Gastroesophageal sphincter (tissue), 4 donors: ENCODE results near the gene AKR1A1. TPM values are rescaled to one million over a fixed set of nuclear protein-coding genes. Genes with fewer than 3 reads are reported as not detected.

Experiments
- ATAC-seq: fragments of 150-250 bp; one replicate; pipeline ENCODE4 v1.9.1; 2016; ENCODE audit warnings: mild to moderate bottlenecking, moderate library complexity
- H3K27ac ChIP-seq, 4 donors: fragments of 200-600 bp; sonication (generic) in 3 of 4; 1 replicate in 3 of 4; 2 replicates in 1 of 4; pipeline ENCODE4 v1.5.1; 2016 to 2019
- H3K27me3 ChIP-seq: fragments of 200-600 bp; sonication (generic); one replicate; pipeline ENCODE4 v1.5.1; 2019
- H3K36me3 ChIP-seq, 2 donors: fragments of 200-600 bp; sonication (generic); one replicate each; pipeline ENCODE4 v1.5.1; 2019; ENCODE audit warnings: control low read depth in 1 of 2
- H3K4me1 ChIP-seq, 3 donors: fragments of 200-600 bp; sonication (generic); 1 replicate in 2 of 3; 2 replicates in 1 of 3; pipeline ENCODE4 v1.5.1; 2016 to 2019; ENCODE audit warnings: control low read depth in 2 of 3
- H3K4me3 ChIP-seq, 2 donors: fragments of 200-600 bp; sonication (generic); one replicate each; pipeline ENCODE4 v1.5.1; 2019; ENCODE audit warnings: mild to moderate bottlenecking in 1 of 2, moderate library complexity in 1 of 2
- H3K9me3 ChIP-seq, 3 donors: fragments of 200-600 bp; sonication (generic); one replicate each; pipeline ENCODE4 v1.5.1; 2017 to 2019; ENCODE audit warnings: control low read depth in 2 of 3
- CTCF ChIP-seq, 4 experiments: fragments of 200-600 bp in 2 of 4; fragments of 450-650 bp in 2 of 4; sonication (generic) in 1 of 4; IDR thresholded peaks; one replicate each; pipeline ENCODE4 v1.5.1; 2017 to 2019; ENCODE audit warnings: antibody characterized with exemption in 4 of 4, mild to moderate bottlenecking in 2 of 4, moderate library complexity in 2 of 4
- EP300 ChIP-seq: sonication (generic); formaldehyde crosslinking; IDR thresholded peaks from one replicate; pipeline ENCODE4 v1.6.1; 2017; ENCODE audit warnings: antibody characterized with exemption, mild to moderate bottlenecking
- POLR2A ChIP-seq, 2 donors: fragments of 450-650 bp; IDR thresholded peaks; one replicate each; pipeline ENCODE4 v1.6.1; 2017; ENCODE audit warnings: antibody characterized with exemption in 2 of 2, mild to moderate bottlenecking in 2 of 2, moderate library complexity in 1 of 2
- POLR2AphosphoS5 ChIP-seq: sonication (generic); formaldehyde crosslinking; IDR thresholded peaks from one replicate; pipeline ENCODE4 v1.6.1; 2017; ENCODE audit warnings: antibody characterized with exemption
- WGBS, 2 donors: methylation state at CpG; one replicate each; pipeline ENCODE4 v1.1.5; 2018; ENCODE audit warnings: low coverage in 1 of 2; 5-methylcytosine and 5-hydroxymethylcytosine counted together
- total RNA-seq, 4 donors: library from RNA; depleted of rRNA; stranded (reverse); fragments of >200 nt; gene quantifications; one replicate each; pipeline ENCODE4 v1.1.0, GENCODE V29; 2016

AKR1A1 gene
- total RNA-seq, 4 donors from 2014 or later, result 43.0 to 56.9 (median 46.5) TPM

- Histone ChIP-seq H3K27me3 (no peaks in the 10 kb centered on the region), H3K9me3 (no peaks in the 10 kb centered on the region), H3K36me3 (peaks cover 3 to 57% of the 10 kb centered on the region in 2 donors), H3K4me1 (peaks cover 0 to 22% (median 0%) of the 10 kb centered on the region in 3 donors), H3K27ac (peak overlapping the region in 3 of 4 donors; percentile 32 to 69 (median 63)), H3K4me3 (no peak overlapping the region)
- no peak for ATAC-seq
- 79% methylated on average over 4 of the region's 4 CpGs; no CpG with 5 or more reads in 1 of the 2 donors for WGBS, 2 donors
- no peak for TF ChIP-seq CTCF (IDR thresholded peaks at IDR 0.05)
- no peak for TF ChIP-seq POLR2AphosphoS5
These were observed 42.7 kb upstream of the AKR1A1 start for GRCh38 chr1:45507893-45508292.

- H3K36me3 ChIP-seq, result peaks cover 3 to 63% of the 10 kb centered on the region in 2 donors
These were observed 42.1 kb upstream of the AKR1A1 start for GRCh38 chr1:45508295-45509151.

GRCh38 chr1:45510036-45510971, 40.3 kb upstream of the AKR1A1 start:
- WGBS, 2 donors, result 49 to 57% methylated on average over 5 to 6 of the region's 9 CpGs
- Histone ChIP-seq H3K4me3 (no peak overlapping the region), H3K9me3 (no peaks in the 10 kb centered on the region), H3K36me3 (peaks cover 8 to 80% of the 10 kb centered on the region in 2 donors), H3K4me1 (peaks cover 0 to 22% (median 0%) of the 10 kb centered on the region in 3 donors), H3K27ac (no peak overlapping the region), H3K27me3 (no peaks in the 10 kb centered on the region)
- no peak for TF ChIP-seq EP300
- no peak for TF ChIP-seq POLR2AphosphoS5
- no peak for TF ChIP-seq CTCF (IDR thresholded peaks at IDR 0.05)
- TF ChIP-seq POLR2A (IDR thresholded peaks at IDR 0.05), result no peak
- no peak for ATAC-seq

More at GRCh38 chr1:45508295-45509151, 42.1 kb upstream of the AKR1A1 start:
- H3K27ac ChIP-seq, result peak overlapping the region in 3 of 4 donors; percentile 32 to 69 (median 63)
- TF ChIP-seq EP300 (no peak), POLR2AphosphoS5 (peak; percentile 22), CTCF (IDR thresholded peaks at IDR 0.05) (peak in 1 of 4 experiments; percentile 38), POLR2A (IDR thresholded peaks at IDR 0.05) (no peak)
- 45 to 50% methylated on average over 1 to 7 of the region's 15 CpGs for WGBS, 2 donors
- no peaks in the 10 kb centered on the region for H3K9me3 ChIP-seq
- H3K27me3 ChIP-seq, result no peaks in the 10 kb centered on the region
- peak; percentile 52 for ATAC-seq
- H3K4me1 ChIP-seq, result peaks cover 0 to 22% (median 0%) of the 10 kb centered on the region in 3 donors
- H3K4me3 ChIP-seq, result no peak overlapping the region

- Histone ChIP-seq H3K4me1 (peaks cover 0 to 27% (median 0%) of the 10 kb centered on the region in 3 donors), H3K9me3 (no peaks in the 10 kb centered on the region), H3K4me3 (no peak overlapping the region), H3K36me3 (peaks cover 8 to 87% of the 10 kb centered on the region in 2 donors), H3K27me3 (no peaks in the 10 kb centered on the region), H3K27ac (no peak overlapping the region)
- WGBS, 2 donors, result 69 to 73% methylated on average over 4 of the region's 4 CpGs
- no peak for ATAC-seq
- TF ChIP-seq POLR2AphosphoS5 (no peak), EP300 (no peak), CTCF (IDR thresholded peaks at IDR 0.05) (no peak), POLR2A (IDR thresholded peaks at IDR 0.05) (no peak)
These were observed 39.6 kb upstream of the AKR1A1 start for GRCh38 chr1:45510972-45511527.
